GM18526 (cell line): ENCODE measurements around the gene IGFALS.

Experiments
- POLR2A ChIP-seq: IDR thresholded peaks from 3 replicates; pipeline ENCODE4 v1.6.1; 2011; ENCODE audit not compliant: insufficient read length; ENCODE audit errors: extremely low read depth

IGFALS gene

DNA sequence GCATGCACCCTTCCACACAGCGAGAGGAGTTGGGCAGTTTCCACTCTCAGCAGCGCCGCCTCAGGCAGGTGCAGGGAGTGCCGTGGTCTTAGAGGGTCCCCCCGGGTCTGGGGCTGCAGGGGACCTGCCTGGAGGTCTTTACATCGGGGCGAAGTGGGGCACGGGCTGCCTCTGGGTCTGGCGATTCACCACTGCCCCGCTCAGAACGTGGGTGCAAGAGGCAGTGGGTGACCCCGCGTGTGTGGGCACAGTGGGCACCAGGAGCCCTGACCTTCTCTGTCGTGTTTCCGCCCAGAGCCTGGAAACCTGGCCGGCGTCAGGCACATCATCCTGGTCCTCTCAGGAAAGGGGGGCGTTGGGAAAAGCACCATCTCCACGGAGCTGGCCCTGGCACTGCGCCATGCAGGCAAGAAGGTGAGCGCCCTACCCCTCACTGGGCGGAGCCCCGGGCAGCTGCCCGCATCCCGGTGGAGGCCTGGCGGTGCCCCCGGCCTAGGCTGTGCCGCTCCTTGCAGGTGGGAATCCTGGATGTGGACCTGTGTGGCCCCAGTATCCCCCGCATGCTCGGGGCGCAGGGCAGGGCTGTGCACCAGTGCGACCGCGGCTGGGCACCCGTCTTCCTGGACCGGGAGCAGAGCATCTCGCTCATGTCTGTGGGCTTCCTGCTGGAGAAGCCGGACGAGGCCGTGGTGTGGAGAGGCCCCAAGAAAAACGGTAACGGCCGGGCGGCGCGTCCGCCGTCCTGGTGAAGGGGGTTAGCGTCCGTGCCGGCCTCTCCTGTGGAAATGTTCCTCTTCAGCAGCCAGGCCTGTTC, 7.1 kb downstream of the IGFALS start:
- TF ChIP-seq POLR2A = no peak

DNA sequence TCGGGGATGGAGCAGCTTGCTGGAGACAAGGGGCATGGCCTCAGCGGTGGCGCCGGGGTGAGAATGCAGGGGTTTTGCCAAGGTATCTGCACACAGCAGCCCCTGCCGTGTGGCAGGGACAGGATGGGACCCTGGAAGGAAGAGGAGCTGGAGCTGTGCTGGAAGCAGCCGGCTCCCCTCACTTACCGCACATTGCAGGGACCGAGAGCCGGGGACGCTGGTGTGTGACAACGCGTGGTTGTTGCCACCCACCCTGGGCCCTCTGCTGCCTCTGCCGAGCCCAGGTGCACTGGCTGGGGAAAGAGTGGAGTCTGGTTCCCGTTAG, 7.7 kb downstream of the IGFALS start:
- TF ChIP-seq POLR2A = no peak

DNA sequence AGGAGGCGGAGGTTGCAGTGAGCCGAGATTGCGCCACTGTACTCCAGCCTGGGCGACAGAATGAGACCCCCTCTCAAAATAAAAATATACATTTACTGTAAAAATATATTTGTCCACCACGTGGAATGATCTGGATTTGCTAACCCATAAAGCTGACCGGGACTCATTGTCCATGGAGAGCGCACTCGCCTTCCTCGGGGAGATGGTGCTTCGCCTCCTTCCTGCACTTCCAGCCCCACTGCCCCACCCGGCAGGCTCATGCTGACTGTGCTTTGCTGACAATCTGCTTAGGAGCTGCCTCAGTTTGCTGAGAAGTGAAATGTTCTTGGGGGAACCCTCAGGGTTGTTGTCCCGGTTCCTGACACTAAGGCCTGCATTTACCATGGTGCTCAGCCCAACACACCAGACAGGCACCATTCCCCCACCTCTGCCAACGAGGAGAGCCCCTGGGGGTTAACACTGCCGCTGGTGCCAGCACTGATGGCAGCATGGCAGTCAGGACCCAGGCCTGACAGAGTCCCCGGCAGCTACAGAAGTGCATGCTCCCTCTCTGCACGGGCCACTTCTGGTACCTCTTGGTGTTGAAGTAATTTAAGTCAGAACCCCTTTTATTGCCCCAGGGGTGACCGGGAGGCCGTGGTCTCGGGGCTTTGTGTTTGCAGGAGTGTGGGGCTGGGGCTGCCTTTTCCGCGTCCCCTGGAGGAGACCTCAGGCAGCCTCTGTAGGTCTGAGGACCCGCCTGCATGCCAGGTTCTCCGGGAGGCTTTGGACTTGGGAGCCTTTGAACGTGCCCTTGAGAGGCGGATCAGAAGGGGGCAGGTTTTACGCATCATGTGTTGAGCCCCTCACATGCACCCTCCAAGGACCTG, 8.3 kb downstream of the IGFALS start:
- no peak for TF ChIP-seq POLR2A

DNA sequence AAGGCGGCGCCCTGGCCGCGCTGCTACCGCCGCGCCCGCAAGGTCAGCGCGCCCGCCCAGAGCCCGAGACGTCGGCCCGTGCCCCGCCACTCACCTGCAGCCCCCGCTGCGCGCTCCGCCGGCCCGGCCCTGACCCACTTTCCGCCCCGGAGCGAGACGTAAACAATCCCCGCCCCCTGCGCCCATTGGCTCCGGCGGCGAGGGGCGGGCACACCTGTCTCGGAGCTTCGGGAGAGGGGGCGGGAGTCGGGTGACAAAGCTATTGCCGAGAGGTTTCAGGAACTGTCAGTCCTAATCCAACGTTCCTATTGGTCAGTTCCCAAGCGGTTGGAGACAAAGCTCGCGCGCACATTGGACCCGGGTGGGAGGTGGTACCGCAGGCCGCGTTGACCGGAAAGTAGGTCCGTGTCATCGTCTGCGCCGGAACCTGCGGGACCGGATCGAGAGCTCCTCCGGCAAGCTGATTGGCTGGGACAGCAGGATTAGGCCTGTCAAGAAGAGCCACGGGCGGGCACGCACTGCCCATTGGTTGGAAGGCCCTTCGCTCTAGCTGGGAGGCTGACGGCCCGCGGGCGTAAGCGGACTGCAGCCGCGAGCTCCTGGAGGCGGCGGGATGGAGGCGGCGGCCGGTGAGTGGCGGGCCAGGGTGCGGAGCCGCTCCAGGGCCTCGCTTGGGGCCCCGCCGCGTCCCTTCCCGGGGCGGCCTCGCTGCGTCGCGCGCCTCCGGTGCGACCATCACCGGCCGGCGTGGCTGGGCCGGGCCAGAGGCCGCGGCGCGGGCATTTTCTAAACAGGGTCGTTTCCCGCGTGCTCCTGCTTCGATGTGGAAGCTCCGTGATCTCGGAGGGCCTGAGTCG, 10.9 kb downstream of the IGFALS start, which contains the start of the genes NUBP2 and SPSB3:
NUBP2 (plus strand) TSS at position 553 of the 857 bp plus-strand sequence; CDS start at position 614, 61 bp downstream.
SPSB3 (minus strand) TSS at position 164 of the 857 bp plus-strand sequence. CDS start 1,088 bp downstream, outside the sequence.
- peak; percentile 70 for TF ChIP-seq POLR2A

- TF ChIP-seq POLR2A = no peak
Observed at GRCh38 chr16:1781758-1782407, 11.6 kb downstream of the IGFALS start.

- TF ChIP-seq POLR2A = no peak
Observed at GRCh38 chr16:1781254-1781653, 12.3 kb downstream of the IGFALS start.

DNA sequence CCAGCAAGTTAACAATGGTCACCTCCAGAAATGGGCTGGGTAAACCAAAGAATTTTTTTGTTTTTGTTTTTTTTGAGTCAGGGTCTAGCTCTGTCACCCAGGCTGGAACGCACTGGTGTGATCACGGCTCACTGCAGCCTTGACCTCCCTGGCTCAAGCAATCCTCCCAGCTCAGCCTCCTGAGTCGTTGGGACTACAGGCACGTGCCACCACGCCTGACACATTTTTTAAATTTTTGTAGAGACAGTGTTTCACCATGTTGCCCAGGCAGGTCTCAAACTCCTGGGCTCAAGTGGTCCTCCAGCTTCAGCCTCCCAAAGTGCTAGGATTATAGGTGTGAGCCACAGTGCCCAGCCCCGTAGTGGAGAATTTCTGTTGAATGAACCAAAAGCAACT, 12.8 kb downstream of the IGFALS start:
- no peak for TF ChIP-seq POLR2A

GRCh38 chr16:1779741-1780676, 13.5 kb downstream of the IGFALS start:
- no peak for TF ChIP-seq POLR2A

- TF ChIP-seq POLR2A = no peak
Observed at GRCh38 chr16:1779234-1779701, 14.2 kb downstream of the IGFALS start.

GRCh38 chr16:1778200-1779179, 15.0 kb downstream of the IGFALS start:
- TF ChIP-seq POLR2A = no peak

DNA sequence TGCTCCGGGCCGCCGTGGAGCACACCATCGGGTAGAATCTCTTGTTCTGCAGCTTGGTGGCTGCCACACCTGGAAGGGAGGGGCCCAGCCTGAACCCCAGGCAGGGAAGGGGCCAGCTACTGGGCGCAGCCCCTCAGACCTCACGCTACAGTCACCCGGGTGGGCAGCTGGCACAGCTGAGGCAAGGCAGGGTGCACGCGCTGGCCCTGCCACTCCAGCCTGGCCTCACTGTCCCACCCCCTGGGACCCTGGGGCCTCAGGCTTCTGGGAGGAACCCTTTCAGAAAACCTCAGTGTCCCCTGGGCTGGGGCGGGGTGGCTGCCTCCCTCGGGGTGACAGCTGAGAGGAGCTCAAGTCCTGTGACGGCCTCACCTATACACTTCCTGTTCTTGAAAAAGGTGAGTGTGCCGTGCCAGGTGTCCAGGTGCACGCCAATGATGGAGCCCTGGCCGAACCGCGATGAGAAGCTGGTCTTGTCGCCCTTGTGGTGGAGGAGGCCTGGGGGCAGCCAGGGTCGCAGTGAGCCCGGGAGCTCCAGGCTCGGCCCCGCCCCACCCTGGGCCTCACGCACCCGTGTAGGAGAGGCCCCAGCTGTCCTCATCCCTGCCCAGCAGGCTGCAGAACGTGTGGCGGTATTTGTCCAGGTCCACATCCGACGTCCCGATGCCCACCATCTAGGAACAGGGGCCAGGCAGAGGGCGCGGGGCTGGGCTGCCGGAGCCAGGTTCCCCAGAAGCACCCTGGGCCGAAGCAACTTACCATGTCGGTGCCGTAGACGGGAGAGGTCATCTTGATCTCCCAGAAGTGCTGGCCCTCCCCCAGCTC, 15.9 kb downstream of the IGFALS start:
- no peak for TF ChIP-seq POLR2A
